Smooth muscle cell of the brain vasculature (primary cell): ENCODE data around the gene MTRFR.

Source experiments
- DNase-seq: peaks from one replicate; pipeline ENCODE4 v3.0.0-alpha.2; 2012; ENCODE audit warnings: low read depth, low spot score

The MTRFR gene

GRCh38 chr12:123270214-123271000 is 37.2 kb downstream of the MTRFR start:
- DNase-seq, result no peak

GRCh38 chr12:123271001-123271668 is 37.9 kb downstream of the MTRFR start:
- DNase-seq, result no peak

GRCh38 chr12:123273166-123273565 is 39.9 kb downstream of the MTRFR start:
- DNase-seq, result no peak

- DNase-seq, result no peak
Measured at GRCh38 chr12:123278101-123278627, 44.9 kb downstream of the MTRFR start.

GRCh38 chr12:123280971-123281370 is 47.7 kb downstream of the MTRFR start:
- DNase-seq, result no peak

GRCh38 chr12:123282111-123282510 is 48.9 kb downstream of the MTRFR start:
- no peak for DNase-seq

- no peak for DNase-seq
Measured at GRCh38 chr12:123283461-123283860, 50.2 kb downstream of the MTRFR start.

GRCh38 chr12:123284669-123285068 is 51.4 kb downstream of the MTRFR start:
- DNase-seq, result no peak

GRCh38 chr12:123286652-123287373 is 53.6 kb downstream of the MTRFR start:
- no peak for DNase-seq

- no peak for DNase-seq
Measured at GRCh38 chr12:123288751-123289346, 55.6 kb downstream of the MTRFR start.

GRCh38 chr12:123289911-123290310 is 56.7 kb downstream of the MTRFR start:
- DNase-seq, result no peak

- DNase-seq, result no peak
Measured at GRCh38 chr12:123293178-123293760, 60.0 kb downstream of the MTRFR start.

GRCh38 chr12:123305136-123305535 is 71.9 kb downstream of the MTRFR start:
- no peak for DNase-seq

GRCh38 chr12:123306200-123306599 is 73.0 kb downstream of the MTRFR start:
- no peak for DNase-seq
